SU-DHL-6 (cell line): ENCODE measurements around the gene SERINC5.

Experiments used
- CTCF ChIP-seq: fragments of 200-600 bp; sonication (generic); IDR thresholded peaks from one replicate; pipeline ENCODE4 v1.5.1; 2017; ENCODE audit warnings: antibody characterized with exemption, mild to moderate bottlenecking, low read length, moderate library complexity; ENCODE audit not compliant: insufficient read depth, poor library complexity, severe bottlenecking
- EZH2phosphoT487 ChIP-seq: fragments of 200-600 bp; sonication (generic), shearing (Covaris generic); conservative IDR thresholded peaks from 2 replicates; pipeline ENCODE4 v1.6.1; 2018; ENCODE audit warnings: mild to moderate bottlenecking, antibody characterized with exemption, low read length, moderate library complexity, mixed read lengths

GRCh38 chr5:80248378-80248777, 7.5 kb downstream of the SERINC5 start:
- TF ChIP-seq CTCF (no peak), EZH2phosphoT487 (no peak)
